HCT116 (cell line): ENCODE data around the gene PRRX1. TPM values are rescaled to one million over a fixed set of nuclear protein-coding genes. Genes with fewer than 3 reads are reported as not detected.

Experiments
- ATAC-seq: fragments of 200-7000 bp; cut with Tn5 transposase; 2 replicates; pipeline ENCODE4 v1.9.1; 2020; ENCODE audit warnings: mild to moderate bottlenecking, moderate library complexity
- BruUV-seq: library from RNA; stranded (reverse); fragments of 400-500 nt; replicated peaks from 2 replicates; lab custom pipeline; 2021; lab: Mats Ljungman, UMichigan
- CTCF ChIA-PET: fragments of 300-600 bp; sonication (Branson Sonifier 250); formaldehyde crosslinking; loops from one replicate; lab custom pipeline; 2021; ENCODE audit warnings: antibody characterized with exemption; lab: Charles Lee
- POLR2A ChIA-PET: fragments of 300-600, 350-600 bp; sonication (Branson Sonifier 250); formaldehyde crosslinking; loops from one replicate; lab custom pipeline; 2021; ENCODE audit warnings: antibody characterized with exemption; lab: Charles Lee
- RAD21 ChIA-PET, 2 experiments: fragments of 300-600 bp; sonication (Branson Sonifier 250); formaldehyde crosslinking; loops; one replicate each; lab custom pipeline; 2023; ENCODE audit warnings: low total read pairs in 2 of 2; ENCODE audit not compliant: uncharacterized antibody in 2 of 2, unreplicated experiment in 2 of 2, low non-redundant PET in 1 of 2; lab: Charles Lee
- DNase-seq: peaks from one replicate; pipeline ENCODE4 v3.0.0-alpha.2; 2010; ENCODE audit warnings: low read depth, low spot score
- H2AFZ ChIP-seq: fragments of 200-600 bp; shearing (Covaris generic), sonication (generic); 2 replicates; pipeline ENCODE4 v1.6.1; 2017; ENCODE audit warnings: low read depth, mixed run types, mixed read lengths, antibody characterized with exemption, low read length; ENCODE audit not compliant: poor library complexity, severe bottlenecking
- H3K27ac ChIP-seq: 2 replicates; pipeline ENCODE4 v1.5.1; 2012; ENCODE audit warnings: low read depth, low read length
- H3K27me3 ChIP-seq: fragments of 200-600 bp; sonication (generic); 2 replicates; pipeline ENCODE4 v1.6.1; 2016; ENCODE audit warnings: mixed run types, low read length, mixed read lengths; ENCODE audit not compliant: insufficient read depth
- H3K36me3 ChIP-seq, 2 experiments: fragments of 200-500 bp in 1 of 2; fragments of 200-600 bp in 1 of 2; sonication (Bioruptor generic) in 1 of 2; sonication (generic) in 1 of 2; 2 replicates each; pipeline versions ENCODE4 v1.5.1 to v1.6.1; 2014 to 2016; ENCODE audit warnings: low read length in 2 of 2, inconsistent platforms in 1 of 2, mixed read lengths in 1 of 2, mixed run types in 1 of 2; ENCODE audit not compliant: insufficient read depth in 2 of 2, control insufficient read depth in 1 of 2
- H3K4me1 ChIP-seq, 2 experiments: fragments of 200-600 bp in 1 of 2; sonication (generic) in 1 of 2; 2 replicates each; pipeline versions ENCODE4 v1.5.1 to v1.6.1; 2012 to 2017; ENCODE audit warnings: low read length in 2 of 2, inconsistent platforms in 1 of 2, mild to moderate bottlenecking in 1 of 2, mixed read lengths in 1 of 2, mixed run types in 1 of 2, moderate library complexity in 1 of 2; ENCODE audit not compliant: insufficient read depth in 2 of 2, control insufficient read depth in 1 of 2
- H3K4me2 ChIP-seq: fragments of 200-600 bp; sonication (generic); 2 replicates; pipeline ENCODE4 v1.6.1; 2017; ENCODE audit warnings: mixed run types, low read length, mixed read lengths
- H3K4me3 ChIP-seq, 2 experiments: fragments of 200-600 bp in 1 of 2; sonication (generic) in 1 of 2; replicated peaks in 1 of 2; 2 replicates each; pipeline ENCODE4 v1.5.1; 2011 to 2016; ENCODE audit warnings: low read length in 2 of 2, control low read depth in 1 of 2, low read depth in 1 of 2, mild to moderate bottlenecking in 1 of 2, mixed read lengths in 1 of 2, mixed run types in 1 of 2
- H3K79me2 ChIP-seq: fragments of 200-600 bp; sonication (generic); 2 replicates; pipeline ENCODE4 v1.6.1; 2017; ENCODE audit warnings: mild to moderate bottlenecking, mixed run types, low read length, moderate library complexity, mixed read lengths; ENCODE audit not compliant: insufficient read depth
- H3K9ac ChIP-seq: fragments of 200-600 bp; sonication (generic); 2 replicates; pipeline ENCODE4 v1.6.1; 2016; ENCODE audit warnings: low read length, mixed read lengths
- H3K9me2 ChIP-seq: fragments of 200-600 bp; sonication (generic), shearing (Covaris generic); 2 replicates; pipeline ENCODE4 v1.6.1; 2017; ENCODE audit warnings: mixed run types, mild to moderate bottlenecking, moderate library complexity; ENCODE audit not compliant: insufficient read depth
- H3K9me3 ChIP-seq, 2 experiments: fragments of 200-500 bp in 1 of 2; fragments of 200-600 bp in 1 of 2; sonication (Bioruptor generic) in 1 of 2; sonication (generic) in 1 of 2; 2 replicates each; pipeline ENCODE4 v1.6.1; 2014 to 2017; ENCODE audit warnings: low read length in 2 of 2, mixed read lengths in 2 of 2, inconsistent platforms in 1 of 2, low read depth in 1 of 2, mild to moderate bottlenecking in 1 of 2, mixed run types in 1 of 2, moderate library complexity in 1 of 2; ENCODE audit not compliant: control insufficient read depth in 1 of 2, insufficient read depth in 1 of 2
- H4K20me1 ChIP-seq: fragments of 200-600 bp; sonication (generic), shearing (Covaris generic); 2 replicates; pipeline ENCODE4 v1.6.1; 2017; ENCODE audit warnings: mixed run types, mild to moderate bottlenecking, moderate library complexity; ENCODE audit not compliant: insufficient read depth
- ATF3 ChIP-seq: IDR thresholded peaks from 2 replicates; pipeline ENCODE4 v1.6.1; 2012
- CTCF ChIP-seq, 3 experiments: fragments of 200-600 bp in 1 of 3; sonication (generic) in 1 of 3; IDR thresholded peaks in 2 of 3; conservative IDR thresholded peaks in 1 of 3; 2 replicates each; pipeline ENCODE4 v1.5.1; 2012 to 2017; ENCODE audit warnings: low read depth in 2 of 3, low read length in 2 of 3, antibody characterized with exemption in 1 of 3, borderline replicate concordance in 1 of 3, control low read depth in 1 of 3, mild to moderate bottlenecking in 1 of 3, mixed read lengths in 1 of 3, mixed run types in 1 of 3, moderate library complexity in 1 of 3; ENCODE audit not compliant: insufficient read depth in 1 of 3
- EZH2 ChIP-seq: fragments of 200-600 bp; sonication (generic); IDR thresholded peaks from 2 replicates; pipeline ENCODE4 v1.6.1; 2017; ENCODE audit warnings: antibody characterized with exemption, mixed run types
- RAD21 ChIP-seq: IDR thresholded peaks from 2 replicates; pipeline ENCODE4 v1.6.1; 2012; ENCODE audit warnings: low read depth, mild to moderate bottlenecking
- SIN3A ChIP-seq: IDR thresholded peaks from 2 replicates; pipeline ENCODE4 v1.6.1; 2012; ENCODE audit warnings: low read depth
- SP1 ChIP-seq: IDR thresholded peaks from 2 replicates; pipeline ENCODE4 v1.6.1; 2012; ENCODE audit warnings: low read depth
- TCF7L2 ChIP-seq: IDR thresholded peaks from 2 replicates; pipeline ENCODE4 v1.7.0; 2011; ENCODE audit warnings: borderline replicate concordance, inconsistent platforms; ENCODE audit not compliant: insufficient read depth, insufficient read length; ENCODE audit errors: extremely low read depth
- intact Hi-C: fragments of 100-400 bp; cut with micrococcal nuclease; formaldehyde crosslinking; loops from 2 replicates; pipeline ENCODE4 v1.10.0; 2022
- total RNA-seq: library from RNA; stranded (reverse); gene quantifications from one replicate; pipeline ENCODE4 v1.2.1, GENCODE V29; 2021; ENCODE audit not compliant: unreplicated experiment
- TF ChIP-seq, protein P1 (sequence below): IDR thresholded peaks from 2 replicates; pipeline ENCODE4 v1.6.1; 2012
- TF ChIP-seq, protein P2 (sequence below): IDR thresholded peaks from 2 replicates; pipeline ENCODE4 v1.6.1; 2012; ENCODE audit warnings: low read depth

PRRX1 gene
- total RNA-seq, 1 experiment from 2014 or later, result 0.37 TPM

DNA sequence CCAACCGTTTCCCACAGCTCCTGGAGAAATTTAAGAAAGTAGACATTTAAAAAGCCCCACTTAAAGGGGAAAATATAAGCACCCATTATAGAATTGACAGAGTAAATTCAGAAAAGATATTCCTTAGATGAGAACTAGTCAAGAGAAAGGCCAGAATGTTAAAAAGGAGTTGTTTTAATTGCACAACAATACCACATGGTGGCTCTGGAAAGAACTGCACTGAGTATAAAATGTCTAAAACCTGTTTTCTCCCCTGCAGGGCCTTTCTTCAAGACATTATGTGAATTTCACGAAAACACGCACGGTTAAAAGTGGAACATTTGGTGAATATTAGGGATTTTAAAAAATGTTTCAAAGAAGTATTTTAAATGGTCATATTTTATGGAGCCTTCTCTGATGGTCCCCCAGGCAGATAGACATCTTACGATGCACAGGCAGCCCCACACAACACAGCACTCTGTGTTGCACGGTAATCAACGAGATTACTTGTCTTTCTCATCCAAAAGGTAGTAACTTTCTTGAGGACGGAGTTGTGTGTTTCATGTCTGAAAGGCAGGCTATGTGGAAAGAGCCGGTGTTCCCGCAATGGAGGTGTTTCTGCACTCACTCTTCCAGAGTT is 101.9 kb downstream of the PRRX1 start (continued):
- TF ChIP-seq CTCF (IDR thresholded peaks at IDR 0.05 in 2 of 3, conservative IDR thresholded peaks at IDR 0.05 in 1 of 3; ENCODE audit: borderline replicate concordance in 1 of 3, insufficient read depth in 1 of 3, low read depth in 2 of 3, low read length in 2 of 3) (peak; percentile 31 to 64 (median 61); a peak in 5 of 6 replicates), RAD21 (peak; percentile 79)
- TF ChIP-seq, protein P1, sequence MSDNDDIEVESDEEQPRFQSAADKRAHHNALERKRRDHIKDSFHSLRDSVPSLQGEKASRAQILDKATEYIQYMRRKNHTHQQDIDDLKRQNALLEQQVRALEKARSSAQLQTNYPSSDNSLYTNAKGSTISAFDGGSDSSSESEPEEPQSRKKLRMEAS, result no peak

DNA sequence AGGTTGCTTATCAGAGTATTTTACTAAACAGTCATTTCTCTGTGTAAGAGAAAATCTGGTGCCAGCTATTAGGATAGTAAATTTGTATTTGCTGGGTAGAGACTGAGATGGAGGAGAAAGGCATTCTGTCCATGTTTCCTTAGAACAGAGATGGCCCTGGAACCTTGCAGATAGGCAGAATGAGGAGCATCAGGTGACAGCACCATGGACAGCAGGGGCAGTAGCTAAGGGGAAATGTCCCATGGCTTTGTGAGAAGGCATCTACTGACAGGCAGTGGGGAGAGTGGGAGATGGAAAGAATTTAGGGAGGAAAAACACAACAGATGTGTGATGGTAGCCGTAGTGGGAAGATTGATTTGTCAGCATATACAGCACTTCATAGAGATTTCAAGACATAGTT is 105.0 kb downstream of the PRRX1 start:
- Histone ChIP-seq H3K9ac (no peak overlapping the region), H3K9me3 (no peaks in the 10 kb centered on the region), H3K4me3 (no peak overlapping the region), H2AFZ (no peak overlapping the region), H3K36me3 (no peaks in the 10 kb centered on the region), H3K27ac (no peak overlapping the region), H3K27me3 (no peaks in the 10 kb centered on the region), H3K4me1 (no peaks in the 10 kb centered on the region), H3K9me2 (no peaks in the 10 kb centered on the region)
- no peak for ATAC-seq
- ChIA-PET RAD21 (no interaction called here), CTCF (no interaction called here), POLR2A (no interaction called here)
- intact Hi-C loops, result no loop called here
- no TSS peak for BruUV-seq
- TF ChIP-seq, protein P2, sequence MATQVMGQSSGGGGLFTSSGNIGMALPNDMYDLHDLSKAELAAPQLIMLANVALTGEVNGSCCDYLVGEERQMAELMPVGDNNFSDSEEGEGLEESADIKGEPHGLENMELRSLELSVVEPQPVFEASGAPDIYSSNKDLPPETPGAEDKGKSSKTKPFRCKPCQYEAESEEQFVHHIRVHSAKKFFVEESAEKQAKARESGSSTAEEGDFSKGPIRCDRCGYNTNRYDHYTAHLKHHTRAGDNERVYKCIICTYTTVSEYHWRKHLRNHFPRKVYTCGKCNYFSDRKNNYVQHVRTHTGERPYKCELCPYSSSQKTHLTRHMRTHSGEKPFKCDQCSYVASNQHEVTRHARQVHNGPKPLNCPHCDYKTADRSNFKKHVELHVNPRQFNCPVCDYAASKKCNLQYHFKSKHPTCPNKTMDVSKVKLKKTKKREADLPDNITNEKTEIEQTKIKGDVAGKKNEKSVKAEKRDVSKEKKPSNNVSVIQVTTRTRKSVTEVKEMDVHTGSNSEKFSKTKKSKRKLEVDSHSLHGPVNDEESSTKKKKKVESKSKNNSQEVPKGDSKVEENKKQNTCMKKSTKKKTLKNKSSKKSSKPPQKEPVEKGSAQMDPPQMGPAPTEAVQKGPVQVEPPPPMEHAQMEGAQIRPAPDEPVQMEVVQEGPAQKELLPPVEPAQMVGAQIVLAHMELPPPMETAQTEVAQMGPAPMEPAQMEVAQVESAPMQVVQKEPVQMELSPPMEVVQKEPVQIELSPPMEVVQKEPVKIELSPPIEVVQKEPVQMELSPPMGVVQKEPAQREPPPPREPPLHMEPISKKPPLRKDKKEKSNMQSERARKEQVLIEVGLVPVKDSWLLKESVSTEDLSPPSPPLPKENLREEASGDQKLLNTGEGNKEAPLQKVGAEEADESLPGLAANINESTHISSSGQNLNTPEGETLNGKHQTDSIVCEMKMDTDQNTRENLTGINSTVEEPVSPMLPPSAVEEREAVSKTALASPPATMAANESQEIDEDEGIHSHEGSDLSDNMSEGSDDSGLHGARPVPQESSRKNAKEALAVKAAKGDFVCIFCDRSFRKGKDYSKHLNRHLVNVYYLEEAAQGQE, result peak; percentile 58
- TF ChIP-seq EZH2, result no peak
- TF ChIP-seq ATF3, result no peak
- TF ChIP-seq, protein P1, result no peak
- no peak for TF ChIP-seq SIN3A
- TF ChIP-seq SP1, result no peak
- TF ChIP-seq TCF7L2, result no peak
- TF ChIP-seq, all 23 proteins: peak for 1
- Histone ChIP-seq H3K79me2 (no peaks in the 10 kb centered on the region), H4K20me1 (no peaks in the 10 kb centered on the region), H3K4me2 (no peak overlapping the region)
- no peak for DNase-seq
